SK-N-SH (cell line): Measurements from ENCODE around the gene CDC27. TPM values are rescaled to one million over a fixed set of nuclear protein-coding genes. Genes with fewer than 3 reads are reported as not detected.
"Not testable (repeated sequence)": the region's sequence is repeated elsewhere in the genome, so short reads cannot be mapped to it uniquely, and the experiment has no call there.

Source experiments
- CTCF ChIA-PET: fragments of 300-600, 350-600 bp; formaldehyde crosslinking; extraction: SDS; loops from one replicate; lab custom pipeline; 2021; lab: Yijun Ruan, JAX
- POLR2A ChIA-PET: fragments of 350-600 bp; sonication (Branson Sonifier 250); formaldehyde crosslinking; extraction: SDS; loops from one replicate; lab custom pipeline; 2020; ENCODE audit warnings: antibody characterized with exemption, inconsistent platforms; lab: Yijun Ruan, JAX
- DNase-seq: peaks from one replicate; pipeline ENCODE4 v3.0.0; 2012
- H2AFZ ChIP-seq: fragments of 200-600 bp; sonication (generic); 2 replicates; pipeline ENCODE4 v1.8.1; 2016; ENCODE audit warnings: antibody characterized with exemption, mild to moderate bottlenecking, low read depth
- H3F3A ChIP-seq: fragments of 200-600 bp; sonication (generic); replicated peaks from 2 replicates; pipeline ENCODE3; 2016; ENCODE audit warnings: antibody characterized with exemption, mild to moderate bottlenecking; ENCODE audit not compliant: insufficient read depth
- H3K27ac ChIP-seq, 2 experiments: fragments of 200-500 bp in 1 of 2; fragments of 200-600 bp in 1 of 2; sonication (Bioruptor generic) in 1 of 2; sonication (generic), shearing (Covaris generic) in 1 of 2; 2 replicates each; pipeline versions ENCODE4 v1.5.1 to v1.6.1; 2014 to 2016; ENCODE audit warnings: low read depth in 2 of 2, inconsistent platforms in 1 of 2, low read length in 1 of 2, mild to moderate bottlenecking in 1 of 2, mixed read lengths in 1 of 2
- H3K27me3 ChIP-seq: fragments of 200-600 bp; sonication (generic), shearing (Covaris generic); 2 replicates; pipeline ENCODE4 v1.6.1; 2016; ENCODE audit warnings: mixed run types; ENCODE audit not compliant: insufficient read depth
- H3K36me3 ChIP-seq, 2 experiments: fragments of 200-500 bp in 1 of 2; fragments of 200-600 bp in 1 of 2; sonication (Bioruptor generic) in 1 of 2; sonication (generic) in 1 of 2; replicated peaks in 1 of 2; 2 replicates each; pipeline versions ENCODE3 to v1.5.1; 2014 to 2016; ENCODE audit warnings: low read length in 1 of 2, mild to moderate bottlenecking in 1 of 2; ENCODE audit not compliant: insufficient read depth in 2 of 2, control insufficient read depth in 1 of 2
- H3K4me1 ChIP-seq, 2 experiments: fragments of 200-500 bp in 1 of 2; fragments of 200-600 bp in 1 of 2; sonication (Bioruptor generic) in 1 of 2; sonication (generic), shearing (Covaris generic) in 1 of 2; 2 replicates each; pipeline versions ENCODE4 v1.5.1 to v1.6.1; 2014 to 2016; ENCODE audit warnings: low read depth in 1 of 2, low read length in 1 of 2, mixed run types in 1 of 2; ENCODE audit not compliant: insufficient read depth in 2 of 2, control insufficient read depth in 1 of 2
- H3K4me2 ChIP-seq: fragments of 200-600 bp; sonication (generic), shearing (Covaris generic); 2 replicates; pipeline ENCODE4 v1.6.1; 2017; ENCODE audit warnings: mixed run types
- H3K4me3 ChIP-seq, 2 experiments: fragments of 200-500 bp in 1 of 2; fragments of 200-600 bp in 1 of 2; sonication (Bioruptor generic) in 1 of 2; sonication (generic), shearing (Covaris generic) in 1 of 2; 2 replicates each; pipeline versions ENCODE4 v1.5.1 to v1.8.1; 2014 to 2016; ENCODE audit warnings: low read depth in 2 of 2, inconsistent platforms in 1 of 2, low read length in 1 of 2, mild to moderate bottlenecking in 1 of 2, mixed read lengths in 1 of 2, moderate library complexity in 1 of 2
- H3K79me2 ChIP-seq: fragments of 200-600 bp; sonication (generic); 2 replicates; pipeline ENCODE4 v1.8.1; 2017; ENCODE audit warnings: mild to moderate bottlenecking; ENCODE audit not compliant: insufficient read depth
- H3K9ac ChIP-seq: fragments of 200-600 bp; sonication (generic); 2 replicates; pipeline ENCODE4 v1.6.1; 2017; ENCODE audit warnings: mixed run types
- H3K9me2 ChIP-seq: fragments of 200-600 bp; sonication (generic); 2 replicates; pipeline ENCODE4 v1.6.1; 2017; ENCODE audit warnings: mixed run types
- H3K9me3 ChIP-seq: fragments of 200-600 bp; sonication (generic); 2 replicates; pipeline ENCODE4 v1.6.1; 2017; ENCODE audit warnings: mixed run types, mild to moderate bottlenecking, moderate library complexity
- H4K20me1 ChIP-seq: fragments of 200-600 bp; sonication (generic); 2 replicates; pipeline ENCODE4 v1.6.1; 2017; ENCODE audit warnings: mild to moderate bottlenecking, mixed run types; ENCODE audit not compliant: insufficient read depth
- CHD2 ChIP-seq: fragments of 150-350 bp; IDR thresholded peaks from 2 replicates; pipeline ENCODE4 v1.6.1; 2018; ENCODE audit warnings: low read length; ENCODE audit not compliant: partially characterized antibody
- EP300 ChIP-seq, 2 experiments: IDR thresholded peaks; 2 replicates each; pipeline versions ENCODE4 v1.4.0 to v1.6.1; 2012; ENCODE audit warnings: borderline replicate concordance in 1 of 2, low read depth in 1 of 2, low read length in 1 of 2
- EZH2phosphoT487 ChIP-seq: fragments of 200-600 bp; sonication (generic); IDR thresholded peaks from 2 replicates; pipeline ENCODE4 v1.6.1; 2017; ENCODE audit warnings: low read depth, mixed run types, mild to moderate bottlenecking, antibody characterized with exemption, moderate library complexity, borderline replicate concordance
- FOSL2 ChIP-seq: IDR thresholded peaks from 2 replicates; pipeline ENCODE4 v1.4.0; 2012; ENCODE audit warnings: low read depth, mild to moderate bottlenecking, moderate library complexity, borderline replicate concordance
- MXI1 ChIP-seq: IDR thresholded peaks from 2 replicates; pipeline ENCODE4 v1.6.1; 2012; ENCODE audit warnings: mild to moderate bottlenecking, low read depth, low read length, improper control_type of control experiment
- POLR2AphosphoS5 ChIP-seq: IDR thresholded peaks from 2 replicates; pipeline ENCODE4 v1.6.1; 2012; ENCODE audit warnings: low read depth, low read length
- RAD21 ChIP-seq: IDR thresholded peaks from 2 replicates; pipeline ENCODE4 v1.6.1; 2012; ENCODE audit warnings: mild to moderate bottlenecking, low read length
- RCOR1 ChIP-seq: fragments of 150-350 bp; IDR thresholded peaks from 2 replicates; pipeline ENCODE4 v1.6.1; 2017; ENCODE audit warnings: antibody characterized with exemption, low read length
- SMC3 ChIP-seq: IDR thresholded peaks from 2 replicates; pipeline ENCODE4 v1.6.1; 2012; ENCODE audit warnings: low read depth, low read length, improper control_type of control experiment
- TAF1 ChIP-seq: IDR thresholded peaks from 2 replicates; pipeline ENCODE4 v1.6.1; 2012; ENCODE audit warnings: low read depth, mild to moderate bottlenecking, low read length, moderate library complexity, borderline replicate concordance
- TCF12 ChIP-seq: IDR thresholded peaks from 2 replicates; pipeline ENCODE4 v1.4.0; 2012
- TEAD4 ChIP-seq: IDR thresholded peaks from 2 replicates; pipeline ENCODE4 v1.4.0; 2012; ENCODE audit warnings: mild to moderate bottlenecking, borderline replicate concordance; ENCODE audit not compliant: insufficient read depth
- WGBS: methylation state at CpG from one replicate; pipeline ENCODE4 v1.1.6; 2017; ENCODE audit warnings: low lambda C conversion rate; 5-methylcytosine and 5-hydroxymethylcytosine counted together
- polyA plus RNA-seq, 3 experiments: library from polyadenylated mRNA; depleted of rRNA; stranded (reverse); fragments of >200 nt; gene quantifications; 2 replicates each; pipeline ENCODE4 v1.2.3, GENCODE V29; 2012
- TF ChIP-seq, protein P1 (sequence below): fragments of 150-350 bp; IDR thresholded peaks from 2 replicates; pipeline ENCODE4 v1.6.1; 2017; ENCODE audit warnings: antibody characterized with exemption, low read length, low read depth, borderline replicate concordance
- TF ChIP-seq, protein P2 (sequence below): IDR thresholded peaks from 2 replicates; pipeline ENCODE4; 2012
- TF ChIP-seq, protein P3 (sequence below): fragments of 150-350 bp; IDR thresholded peaks from 2 replicates; pipeline ENCODE4 v1.6.1; 2016; ENCODE audit warnings: mild to moderate bottlenecking, low read depth, low read length
- TF ChIP-seq, protein P4 (sequence below): IDR thresholded peaks from 2 replicates; pipeline ENCODE4 v1.4.0; 2012; ENCODE audit warnings: low read depth, borderline replicate concordance
- TF ChIP-seq, protein P5 (sequence below): IDR thresholded peaks from 2 replicates; pipeline ENCODE4 v1.4.0; 2012; ENCODE audit warnings: low read depth, borderline replicate concordance

Gene CDC27
- polyA plus RNA-seq, 1 of the 3 experiments (the other 2 are of a cell fraction) = 44.3 TPM

DNA sequence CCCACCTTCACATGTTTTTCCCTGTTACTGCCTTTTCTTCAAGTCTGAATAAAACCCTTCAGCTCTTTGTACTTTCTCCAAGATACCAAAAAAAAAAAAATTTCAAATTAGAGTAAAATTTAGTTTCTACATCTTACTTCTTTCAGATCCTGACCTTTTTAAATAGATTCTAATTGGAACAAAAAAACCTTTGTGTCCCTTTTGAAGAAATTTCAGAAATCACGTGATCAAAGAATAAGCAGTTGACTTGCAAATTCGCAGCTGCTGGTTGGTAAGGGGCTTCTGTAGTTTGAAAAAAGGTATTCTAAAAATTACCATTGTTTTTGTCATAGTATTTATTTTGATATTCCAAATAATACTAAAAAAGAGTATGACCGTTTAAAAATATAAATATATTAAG lies 71.7 kb downstream of the CDC27 start:
- Histone ChIP-seq H3K27me3 (no peaks in the 10 kb centered on the region), H2AFZ (no peak overlapping the region), H3K79me2 (no peaks in the 10 kb centered on the region), H3K27ac (no peak overlapping the region), H3K9me2 (no peaks in the 10 kb centered on the region), H3K4me3 (no peak overlapping the region), H3K9me3 (no peaks in the 10 kb centered on the region), H3K4me2 (no peak overlapping the region), H3K36me3 (peaks cover 37 to 50% of the 10 kb centered on the region in 2 experiments), H3K9ac (no peak overlapping the region), H3F3A (peaks cover 61% of the 10 kb centered on the region), H3K4me1 (peaks cover 0 to 16% of the 10 kb centered on the region in 2 experiments; a peak in 1 of 4 replicates), H4K20me1 (peaks cover 10% of the 10 kb centered on the region; the same call in 1 of the 2 replicates)
- DNase-seq = no peak
- TF ChIP-seq, protein P1, sequence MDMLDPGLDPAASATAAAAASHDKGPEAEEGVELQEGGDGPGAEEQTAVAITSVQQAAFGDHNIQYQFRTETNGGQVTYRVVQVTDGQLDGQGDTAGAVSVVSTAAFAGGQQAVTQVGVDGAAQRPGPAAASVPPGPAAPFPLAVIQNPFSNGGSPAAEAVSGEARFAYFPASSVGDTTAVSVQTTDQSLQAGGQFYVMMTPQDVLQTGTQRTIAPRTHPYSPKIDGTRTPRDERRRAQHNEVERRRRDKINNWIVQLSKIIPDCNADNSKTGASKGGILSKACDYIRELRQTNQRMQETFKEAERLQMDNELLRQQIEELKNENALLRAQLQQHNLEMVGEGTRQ = no peak
- TF ChIP-seq POLR2AphosphoS5 (no peak), FOSL2 (no peak), TCF12 (no peak), EP300 (IDR thresholded peaks at IDR 0.05; ENCODE audit: borderline replicate concordance in 1 of 2, low read depth in 1 of 2, low read length in 1 of 2) (no peak), MXI1 (no peak)
- POLR2A ChIA-PET = no interaction called here
- 94% methylated on average over 3 of the region's 3 CpGs for WGBS
- CTCF ChIA-PET = interaction anchor here (0.9 to 1.8 kb wide), 2 partner anchors 14 to 125 kb away, joined by 3 to 7 read pairs; no protein-coding TSS in a partner anchor

DNA sequence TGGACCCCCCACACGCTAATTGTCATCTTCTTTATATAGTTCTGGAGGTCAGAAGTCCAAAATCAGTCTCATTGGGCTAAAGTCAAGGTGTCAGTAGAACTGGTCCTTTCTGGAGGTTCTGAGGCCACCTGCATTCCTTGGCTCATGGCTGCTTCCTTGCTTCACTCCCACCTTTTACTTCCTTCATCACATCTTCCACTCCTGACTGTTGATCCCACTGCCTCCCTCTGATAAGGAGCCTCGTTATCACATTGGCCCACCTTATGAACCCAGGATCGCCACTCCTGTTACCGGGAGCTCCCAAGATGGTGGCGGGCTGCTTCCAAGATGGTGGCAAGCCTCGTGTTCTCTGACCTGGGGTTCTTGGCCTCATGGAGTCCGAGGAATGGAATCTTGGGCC lies 83.0 kb downstream of the CDC27 start:
- Histone ChIP-seq H3K4me3 (no peak overlapping the region), H4K20me1 (no peaks in the 10 kb centered on the region), H3K27ac (no peak overlapping the region), H3F3A (peaks cover 6% of the 10 kb centered on the region), H3K9ac (no peak overlapping the region), H2AFZ (no peak overlapping the region), H3K36me3 (no peaks in the 10 kb centered on the region), H3K9me3 (no peaks in the 10 kb centered on the region), H3K27me3 (no peaks in the 10 kb centered on the region), H3K4me1 (no peaks in the 10 kb centered on the region), H3K79me2 (no peaks in the 10 kb centered on the region), H3K9me2 (no peaks in the 10 kb centered on the region), H3K4me2 (no peak overlapping the region)
- WGBS = 70% methylated on average over 7 of the region's 7 CpGs
- POLR2A ChIA-PET = no interaction called here
- DNase-seq = no peak
- TF ChIP-seq, protein P2, sequence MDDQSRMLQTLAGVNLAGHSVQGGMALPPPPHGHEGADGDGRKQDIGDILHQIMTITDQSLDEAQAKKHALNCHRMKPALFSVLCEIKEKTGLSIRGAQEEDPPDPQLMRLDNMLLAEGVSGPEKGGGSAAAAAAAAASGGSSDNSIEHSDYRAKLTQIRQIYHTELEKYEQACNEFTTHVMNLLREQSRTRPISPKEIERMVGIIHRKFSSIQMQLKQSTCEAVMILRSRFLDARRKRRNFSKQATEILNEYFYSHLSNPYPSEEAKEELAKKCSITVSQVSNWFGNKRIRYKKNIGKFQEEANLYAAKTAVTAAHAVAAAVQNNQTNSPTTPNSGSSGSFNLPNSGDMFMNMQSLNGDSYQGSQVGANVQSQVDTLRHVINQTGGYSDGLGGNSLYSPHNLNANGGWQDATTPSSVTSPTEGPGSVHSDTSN = no peak
- TF ChIP-seq, protein P3, sequence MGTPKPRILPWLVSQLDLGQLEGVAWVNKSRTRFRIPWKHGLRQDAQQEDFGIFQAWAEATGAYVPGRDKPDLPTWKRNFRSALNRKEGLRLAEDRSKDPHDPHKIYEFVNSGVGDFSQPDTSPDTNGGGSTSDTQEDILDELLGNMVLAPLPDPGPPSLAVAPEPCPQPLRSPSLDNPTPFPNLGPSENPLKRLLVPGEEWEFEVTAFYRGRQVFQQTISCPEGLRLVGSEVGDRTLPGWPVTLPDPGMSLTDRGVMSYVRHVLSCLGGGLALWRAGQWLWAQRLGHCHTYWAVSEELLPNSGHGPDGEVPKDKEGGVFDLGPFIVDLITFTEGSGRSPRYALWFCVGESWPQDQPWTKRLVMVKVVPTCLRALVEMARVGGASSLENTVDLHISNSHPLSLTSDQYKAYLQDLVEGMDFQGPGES = no peak
- no peak for TF ChIP-seq TAF1
- no peak for TF ChIP-seq RAD21
- no peak for TF ChIP-seq SMC3
- TF ChIP-seq EZH2phosphoT487 = no peak
- no peak for TF ChIP-seq FOSL2
- TF ChIP-seq CHD2 = no peak
- TF ChIP-seq, protein P4, sequence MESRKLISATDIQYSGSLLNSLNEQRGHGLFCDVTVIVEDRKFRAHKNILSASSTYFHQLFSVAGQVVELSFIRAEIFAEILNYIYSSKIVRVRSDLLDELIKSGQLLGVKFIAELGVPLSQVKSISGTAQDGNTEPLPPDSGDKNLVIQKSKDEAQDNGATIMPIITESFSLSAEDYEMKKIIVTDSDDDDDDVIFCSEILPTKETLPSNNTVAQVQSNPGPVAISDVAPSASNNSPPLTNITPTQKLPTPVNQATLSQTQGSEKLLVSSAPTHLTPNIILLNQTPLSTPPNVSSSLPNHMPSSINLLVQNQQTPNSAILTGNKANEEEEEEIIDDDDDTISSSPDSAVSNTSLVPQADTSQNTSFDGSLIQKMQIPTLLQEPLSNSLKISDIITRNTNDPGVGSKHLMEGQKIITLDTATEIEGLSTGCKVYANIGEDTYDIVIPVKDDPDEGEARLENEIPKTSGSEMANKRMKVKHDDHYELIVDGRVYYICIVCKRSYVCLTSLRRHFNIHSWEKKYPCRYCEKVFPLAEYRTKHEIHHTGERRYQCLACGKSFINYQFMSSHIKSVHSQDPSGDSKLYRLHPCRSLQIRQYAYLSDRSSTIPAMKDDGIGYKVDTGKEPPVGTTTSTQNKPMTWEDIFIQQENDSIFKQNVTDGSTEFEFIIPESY = no peak
- no peak for TF ChIP-seq RCOR1
- no peak for TF ChIP-seq TEAD4
- TF ChIP-seq, protein P5, sequence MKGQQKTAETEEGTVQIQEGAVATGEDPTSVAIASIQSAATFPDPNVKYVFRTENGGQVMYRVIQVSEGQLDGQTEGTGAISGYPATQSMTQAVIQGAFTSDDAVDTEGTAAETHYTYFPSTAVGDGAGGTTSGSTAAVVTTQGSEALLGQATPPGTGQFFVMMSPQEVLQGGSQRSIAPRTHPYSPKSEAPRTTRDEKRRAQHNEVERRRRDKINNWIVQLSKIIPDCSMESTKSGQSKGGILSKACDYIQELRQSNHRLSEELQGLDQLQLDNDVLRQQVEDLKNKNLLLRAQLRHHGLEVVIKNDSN = no peak
- CTCF ChIA-PET = no interaction called here

DNA sequence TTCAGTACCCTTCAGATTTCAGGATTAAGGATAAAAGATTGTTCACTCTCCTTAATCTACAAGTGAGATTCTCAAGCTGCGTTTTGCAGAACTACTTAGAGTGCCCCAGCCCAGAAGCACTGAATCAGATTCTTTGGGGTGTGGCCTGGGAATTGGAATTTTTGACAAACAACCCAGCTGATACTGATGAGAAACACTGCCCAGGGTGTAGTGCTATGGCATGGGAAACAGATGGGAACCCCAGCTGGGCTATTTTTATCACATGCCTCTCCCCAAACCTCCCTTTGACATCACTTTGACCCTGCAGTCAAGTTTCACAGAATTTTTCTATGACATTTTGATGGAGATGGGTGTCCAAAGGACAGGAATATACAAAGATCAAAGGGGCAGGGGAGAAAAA lies 83.8 kb downstream of the CDC27 start:
- H3K27ac ChIP-seq, H4K20me1 ChIP-seq, H3K4me1 ChIP-seq, H3K79me2 ChIP-seq, H3K9me2 ChIP-seq, DNase-seq, POLR2A ChIA-PET, H3K36me3 ChIP-seq, H3K27me3 ChIP-seq, H3K4me2 ChIP-seq, CTCF ChIA-PET, H2AFZ ChIP-seq, H3K4me3 ChIP-seq, H3K9ac ChIP-seq, H3K9me3 ChIP-seq: not testable (repeated sequence)
- 50% methylated on average over 1 of the region's 1 CpG for WGBS
- H3F3A ChIP-seq = peaks cover 12% of the 10 kb centered on the region
